Putamen (tissue), 1 donor: ENCODE measurements around the gene TEX26.
"Not testable (repeated sequence)": the region's sequence is repeated elsewhere in the genome, so short reads cannot be mapped to it uniquely, and the experiment has no call there.

Experiments
- DNase-seq: peaks from one replicate; pipeline ENCODE4 v3.0.0-alpha.2; 2016; ENCODE audit warnings: low spot score

Gene TEX26

DNA sequence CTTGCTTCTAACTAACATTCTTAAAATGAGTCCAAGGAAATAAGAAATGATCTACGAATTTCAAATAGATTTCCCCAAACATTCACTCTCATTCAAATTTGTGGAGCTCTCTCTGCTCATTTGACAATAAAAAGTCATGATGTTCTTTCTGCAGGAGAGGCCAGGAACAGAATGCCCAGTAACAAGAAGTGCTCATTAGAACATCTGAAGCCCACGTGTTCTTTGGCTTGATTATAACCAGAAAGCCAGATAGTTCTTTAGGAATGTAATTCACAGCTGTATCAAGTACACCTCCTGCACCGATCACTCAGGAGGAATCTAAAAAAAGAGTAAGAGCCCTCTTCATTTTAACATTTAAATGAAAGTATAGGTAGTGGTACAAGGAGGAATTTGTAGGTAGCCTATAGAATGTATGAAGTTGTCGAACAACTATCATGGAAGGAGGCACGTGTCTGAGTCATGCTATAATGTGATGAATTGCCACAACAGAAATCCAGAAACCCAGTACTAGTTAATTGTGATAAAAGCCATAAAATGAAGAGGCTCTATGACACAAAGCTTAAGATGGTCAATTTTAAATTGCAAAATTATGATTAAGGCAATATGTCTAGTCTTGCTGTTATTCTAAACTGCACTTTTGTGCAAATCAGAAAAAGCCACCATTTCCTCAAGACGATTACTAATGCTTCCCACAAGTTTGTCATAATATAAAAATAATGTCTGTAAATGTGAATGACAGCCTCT, 13.6 kb upstream of the TEX26 start:
- no peak for DNase-seq

DNA sequence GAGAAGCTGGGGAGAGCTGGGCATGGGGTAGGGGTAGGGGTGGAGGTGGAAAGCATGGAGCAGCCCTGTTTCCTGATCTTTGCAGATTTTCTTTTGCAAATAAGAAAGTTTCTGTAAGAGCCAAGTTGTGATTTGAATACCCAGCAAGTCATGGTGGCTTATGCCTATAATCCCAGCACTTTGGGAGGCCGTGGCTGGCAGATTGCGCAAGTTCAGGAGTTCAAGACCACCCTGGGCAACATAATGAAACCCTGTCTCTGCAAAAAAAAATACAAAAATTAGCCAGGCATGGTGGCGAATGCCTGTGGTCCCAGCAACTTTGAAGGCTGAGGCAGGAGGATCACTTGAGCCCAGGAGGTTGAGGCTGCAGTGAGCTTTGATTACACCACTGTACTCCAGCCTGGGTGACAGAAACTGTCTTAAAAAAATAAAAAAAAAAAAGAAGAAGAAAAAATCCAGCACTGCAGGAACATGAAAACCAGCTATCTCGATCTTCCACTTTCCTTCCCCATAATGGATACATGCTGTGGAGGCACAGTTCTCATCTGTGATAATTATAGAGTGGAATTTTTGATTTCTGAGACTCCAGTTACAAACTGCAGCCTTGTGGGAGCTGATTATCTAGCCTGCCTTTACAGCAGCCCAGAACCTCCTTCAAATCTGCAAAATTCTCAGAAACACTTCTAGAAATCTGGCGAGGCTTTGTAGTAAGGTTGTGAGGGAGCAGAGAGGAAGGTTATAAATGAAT, 12.1 kb upstream of the TEX26 start:
- DNase-seq = no peak

DNA sequence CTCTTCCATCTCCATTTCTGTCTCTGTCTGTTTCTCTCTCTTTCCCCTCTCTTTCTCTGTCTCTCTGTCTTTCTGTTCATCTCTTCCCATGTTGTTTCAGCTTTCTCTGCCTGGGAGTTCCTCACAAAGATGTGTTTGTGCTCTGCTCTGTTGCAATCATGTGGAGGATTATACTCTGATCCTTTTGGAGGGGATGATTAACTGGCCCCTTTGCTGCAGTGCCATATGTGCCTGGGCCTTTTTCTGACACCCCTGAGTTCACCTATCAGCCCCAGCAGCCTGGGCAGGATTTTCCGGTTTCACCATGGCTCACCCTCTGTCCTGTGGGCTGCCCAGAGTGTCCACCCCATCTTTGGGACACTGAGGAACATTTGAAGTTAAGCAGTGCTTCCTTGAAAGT, 9.0 kb upstream of the TEX26 start:
- no peak for DNase-seq

DNA sequence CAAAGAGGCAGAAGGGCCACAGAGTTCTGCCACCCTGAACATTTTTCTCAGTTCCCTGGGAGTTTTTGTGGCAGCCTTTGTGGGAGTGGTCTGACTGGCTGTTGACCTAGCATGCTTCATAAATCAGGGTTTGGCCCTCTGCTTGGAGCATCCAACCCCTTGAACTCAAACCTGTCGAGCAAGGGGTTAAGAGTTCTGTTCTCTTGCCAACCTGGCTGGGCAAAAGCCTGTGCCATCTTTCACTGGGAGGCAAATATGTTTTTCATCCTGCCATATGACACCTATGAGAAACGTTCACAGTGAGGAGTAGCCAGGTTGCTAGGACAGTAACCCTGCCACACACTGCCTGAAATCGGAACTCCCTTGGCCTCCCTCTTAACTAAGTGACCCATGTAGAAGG, 7.7 kb upstream of the TEX26 start:
- no peak for DNase-seq

DNA sequence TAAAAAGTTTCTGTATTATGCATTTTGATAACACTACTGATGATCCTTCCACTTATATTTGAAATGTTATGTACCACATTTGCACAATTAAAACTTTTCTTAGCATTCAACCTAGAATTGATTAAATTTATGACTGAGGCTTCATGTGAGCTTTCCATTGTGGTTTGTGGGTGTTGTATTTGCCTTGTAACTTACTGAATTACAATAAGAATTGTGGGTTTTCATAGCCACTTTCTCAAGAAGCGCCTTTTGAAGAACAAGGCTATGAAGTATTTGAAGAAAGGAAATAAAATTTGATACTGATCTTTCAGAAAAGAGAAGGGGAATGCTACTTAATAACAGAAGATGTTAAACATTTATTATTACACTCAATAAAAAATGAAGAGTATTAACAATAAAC, 7.0 kb upstream of the TEX26 start:
- DNase-seq = no peak

DNA sequence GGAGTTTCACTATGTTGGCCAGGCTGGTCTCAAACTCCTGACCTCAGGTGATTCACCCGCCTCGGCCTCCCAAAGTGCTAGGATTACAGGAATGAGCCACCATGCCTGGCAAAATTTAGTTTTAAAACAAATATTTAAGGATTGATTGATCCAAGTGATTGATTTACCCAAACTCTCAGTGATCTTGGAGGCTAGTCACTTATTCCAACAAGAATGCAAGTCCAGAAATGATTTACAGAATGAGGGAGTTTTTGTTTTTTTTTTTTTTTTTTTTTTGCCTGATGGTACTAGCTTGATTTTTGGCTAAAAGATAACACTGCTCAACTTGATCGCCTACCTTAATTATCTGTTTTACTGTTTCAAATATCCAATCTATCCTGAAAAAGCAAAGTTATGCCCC, 5.7 kb upstream of the TEX26 start:
- no peak for DNase-seq

DNA sequence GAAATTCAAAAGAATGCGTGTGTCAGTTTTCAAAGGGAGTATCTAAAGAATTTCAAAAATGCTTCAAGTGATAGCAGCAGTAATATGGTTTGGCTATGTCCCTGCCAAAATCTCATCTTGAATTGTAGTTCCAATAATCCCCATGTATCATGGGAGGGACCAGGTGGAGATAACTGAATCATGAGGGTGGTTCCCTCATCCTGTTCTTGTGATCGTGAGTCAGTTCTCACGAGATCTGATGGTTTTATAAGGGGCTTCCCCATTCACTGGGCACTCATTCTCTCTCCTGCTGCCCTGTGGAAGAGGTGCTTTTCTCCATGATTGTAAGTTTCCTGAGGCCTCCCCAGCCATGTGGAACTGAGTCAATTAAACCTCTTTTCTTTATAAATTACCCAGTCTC, 5.3 kb upstream of the TEX26 start:
- not testable (repeated sequence) for DNase-seq

DNA sequence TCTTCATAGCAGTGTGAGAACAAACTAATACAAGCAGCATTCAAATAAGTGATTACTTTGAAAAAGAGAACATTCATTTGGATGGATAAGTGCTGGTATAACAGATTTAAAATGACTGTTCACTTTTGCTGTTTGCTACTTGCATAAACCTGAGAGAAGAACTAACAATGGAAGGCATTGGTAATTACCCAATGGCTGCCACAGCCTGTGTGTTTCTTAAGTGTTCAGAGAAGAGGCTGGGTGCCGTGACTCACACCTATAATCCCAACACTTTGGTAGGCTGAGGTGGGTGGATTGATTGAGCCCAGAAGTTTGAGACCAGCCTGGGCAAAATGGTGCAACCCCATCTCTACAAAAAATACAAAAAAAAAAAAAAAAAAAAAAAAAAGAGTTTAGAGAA, 4.9 kb upstream of the TEX26 start:
- no peak for DNase-seq

DNA sequence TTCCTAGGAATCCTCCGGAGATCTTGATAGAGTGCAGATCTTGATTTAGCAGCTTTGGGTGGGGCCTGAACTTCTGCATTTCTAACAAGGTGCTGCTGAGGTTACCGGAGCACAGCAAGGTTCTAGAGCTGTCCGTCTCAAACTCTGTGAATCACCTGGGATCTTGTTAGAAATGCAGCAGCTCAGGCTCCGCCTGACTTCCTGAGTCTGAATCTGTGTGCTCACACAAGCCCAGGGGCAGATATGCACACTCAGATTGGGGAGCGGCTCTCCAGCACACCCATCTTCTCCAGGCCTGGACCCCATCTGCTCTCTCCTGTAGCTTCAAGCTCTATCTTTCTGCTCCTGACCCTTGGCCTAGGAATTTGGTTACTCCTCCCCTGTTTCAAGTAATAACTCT, 3.5 kb upstream of the TEX26 start:
- no peak for DNase-seq

DNA sequence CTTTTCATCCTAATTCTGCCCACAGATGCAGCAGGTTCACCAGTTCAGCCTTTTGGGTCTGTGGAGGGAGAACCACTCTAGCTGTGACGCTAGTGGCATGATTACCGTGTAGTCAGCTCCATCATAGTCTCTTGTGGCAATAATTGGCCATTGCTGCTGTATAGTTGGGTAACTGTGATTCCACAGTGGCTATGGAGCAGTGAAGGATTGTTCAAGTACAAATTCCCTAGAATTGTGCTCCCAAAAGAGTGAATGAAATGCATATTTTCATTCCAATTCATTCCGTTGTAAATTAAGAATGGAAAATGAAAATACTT, 856 bp downstream of the TEX26 start:
- DNase-seq = no peak

DNA sequence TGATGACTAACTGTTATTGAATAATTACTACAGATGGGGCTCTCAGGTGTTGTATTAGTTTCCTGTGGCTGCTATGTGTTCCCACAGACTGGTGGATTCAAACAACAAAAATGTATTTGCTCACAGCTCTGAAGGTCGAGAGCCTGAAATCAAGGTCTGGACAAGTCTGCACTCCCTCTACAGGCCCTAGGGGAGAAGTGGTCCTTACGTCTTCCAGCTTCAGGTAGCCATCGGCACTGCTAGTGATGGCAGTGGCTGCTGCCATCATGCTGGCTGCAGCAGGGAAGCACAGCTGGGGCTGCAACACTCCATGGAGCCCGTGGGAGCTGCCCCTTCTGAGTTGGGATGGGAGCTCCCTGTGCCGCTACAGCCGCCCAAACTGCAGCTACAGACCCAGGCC, 1.9 kb downstream of the TEX26 start:
- DNase-seq = no peak

DNA sequence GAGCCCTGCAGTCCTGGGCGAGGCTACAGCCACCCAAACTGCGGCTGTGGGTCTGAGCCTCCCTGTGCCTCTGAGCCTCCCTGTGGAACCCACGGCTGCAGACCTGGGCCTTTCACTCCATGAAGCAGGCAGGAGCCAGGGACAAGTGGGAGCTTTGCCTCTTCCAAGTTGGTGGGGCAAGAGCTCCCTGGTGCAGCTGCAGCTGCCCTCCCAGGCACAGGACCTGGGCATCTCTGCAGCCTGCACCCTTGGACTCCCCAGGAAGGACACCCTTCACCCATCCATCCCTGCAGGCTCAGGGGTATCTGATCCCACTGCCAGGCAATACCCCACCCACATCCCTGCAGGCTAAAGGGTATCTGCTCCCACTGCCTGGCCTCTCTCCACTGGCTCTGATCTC, 2.3 kb downstream of the TEX26 start:
- no peak for DNase-seq

DNA sequence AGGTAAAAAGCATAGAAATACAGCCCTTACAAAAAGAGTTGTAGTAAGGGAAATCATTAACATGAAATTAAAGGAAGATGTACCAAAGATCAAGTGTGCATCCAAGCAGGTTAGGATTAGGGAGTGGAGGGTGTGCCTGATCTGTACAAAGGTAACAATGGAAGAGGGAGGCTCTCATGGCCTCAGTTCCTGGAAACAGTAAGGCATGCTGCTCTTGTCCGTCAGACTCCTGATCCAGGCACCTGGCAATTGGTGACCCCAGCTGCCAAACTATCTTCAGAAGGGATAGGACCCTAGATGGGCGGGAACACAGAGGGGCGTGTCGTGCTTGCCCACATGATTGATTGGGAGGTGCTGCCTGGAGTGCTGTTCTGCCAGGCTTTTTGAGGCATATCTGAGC, 4.5 kb downstream of the TEX26 start:
- DNase-seq = no peak

DNA sequence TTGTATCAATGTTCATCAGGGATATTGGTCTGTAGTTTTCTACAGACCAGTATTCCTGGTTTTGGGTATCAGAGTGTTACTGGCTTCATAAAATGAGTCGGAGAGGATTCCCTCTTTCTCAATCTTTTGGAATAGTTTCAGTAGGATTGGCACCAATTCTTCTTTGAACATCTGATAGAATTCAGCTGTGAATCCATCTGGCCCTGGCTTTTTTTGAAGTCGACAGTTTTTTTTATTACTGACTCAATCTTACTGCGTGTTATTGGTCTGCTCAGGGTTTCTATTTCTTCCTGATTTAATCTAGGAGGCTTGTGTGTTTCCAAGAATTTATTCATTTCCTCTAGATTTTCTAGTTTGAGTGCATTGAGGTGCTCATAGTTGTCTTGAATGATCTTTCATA, 11.4 kb downstream of the TEX26 start:
- DNase-seq = no peak

DNA sequence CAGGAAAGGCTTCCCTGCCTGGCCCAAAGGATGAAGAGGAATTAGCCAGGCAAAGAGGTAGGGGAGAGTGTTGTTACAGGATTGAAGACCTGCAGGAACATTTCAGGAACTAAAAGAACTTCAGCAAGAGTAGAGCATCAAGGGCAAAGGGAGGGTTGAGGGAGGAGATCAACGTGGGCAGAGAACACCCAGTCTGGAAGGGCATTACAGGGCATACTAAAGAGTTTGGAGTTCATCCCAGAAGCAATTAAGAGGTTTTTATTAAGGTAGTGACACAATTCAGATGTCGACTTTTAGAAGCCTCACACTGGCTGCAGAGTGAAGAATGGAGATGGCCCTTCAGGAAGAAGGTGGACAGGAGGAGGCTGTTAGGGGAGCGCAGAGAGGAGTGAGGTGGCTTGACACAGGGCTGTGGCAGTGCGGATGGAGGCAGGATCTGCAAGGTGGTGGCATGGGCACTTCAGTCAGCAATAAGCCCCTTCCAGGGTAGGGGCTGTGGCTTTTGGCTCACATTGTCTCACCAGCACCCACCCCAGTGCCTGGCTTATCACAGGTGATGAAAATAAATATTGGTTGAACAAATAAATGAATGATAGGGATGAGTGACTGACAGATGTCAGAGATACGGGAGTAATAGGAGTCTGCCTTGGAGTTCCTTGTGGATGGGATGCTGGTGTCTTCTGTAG, 24.9 kb downstream of the TEX26 start:
- no peak for DNase-seq

DNA sequence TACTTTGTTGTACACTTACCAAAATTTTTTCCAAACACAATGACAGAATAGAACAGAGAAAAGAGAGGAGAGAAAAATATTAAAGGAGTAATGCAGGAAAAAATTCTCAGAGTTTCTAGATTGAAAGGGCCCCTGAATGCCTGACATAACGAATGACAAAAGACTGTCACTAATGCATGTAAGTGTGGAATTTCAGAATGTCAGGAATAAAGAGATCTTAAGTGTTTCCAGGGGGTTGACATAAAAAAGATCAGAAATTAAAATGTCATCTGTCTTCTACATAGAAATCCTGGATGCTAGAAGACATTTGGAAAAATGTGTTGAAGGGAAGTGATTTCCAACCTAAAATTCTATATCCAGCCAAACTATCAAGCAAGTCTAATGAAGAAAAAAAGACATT, 27.2 kb downstream of the TEX26 start:
- DNase-seq = no peak

DNA sequence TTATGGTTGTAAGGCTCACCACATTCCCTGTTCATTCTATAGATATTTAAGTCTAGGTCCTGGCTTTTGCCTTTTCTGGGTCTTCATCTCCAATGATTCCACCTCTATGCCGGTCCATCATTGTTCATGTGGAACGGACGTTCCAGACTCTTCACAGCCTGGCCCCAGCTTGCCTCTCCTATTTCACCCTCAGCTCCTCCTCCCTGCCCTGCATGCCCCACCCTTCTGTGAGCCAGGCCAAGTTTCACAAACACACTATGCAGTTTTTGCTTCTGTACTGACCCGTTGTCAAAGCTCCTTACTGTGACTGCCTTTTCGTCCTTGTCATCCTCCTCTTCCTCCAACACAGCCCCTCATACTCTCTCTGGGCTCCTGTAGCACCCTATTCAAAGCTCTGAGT, 31.3 kb downstream of the TEX26 start:
- DNase-seq = no peak

DNA sequence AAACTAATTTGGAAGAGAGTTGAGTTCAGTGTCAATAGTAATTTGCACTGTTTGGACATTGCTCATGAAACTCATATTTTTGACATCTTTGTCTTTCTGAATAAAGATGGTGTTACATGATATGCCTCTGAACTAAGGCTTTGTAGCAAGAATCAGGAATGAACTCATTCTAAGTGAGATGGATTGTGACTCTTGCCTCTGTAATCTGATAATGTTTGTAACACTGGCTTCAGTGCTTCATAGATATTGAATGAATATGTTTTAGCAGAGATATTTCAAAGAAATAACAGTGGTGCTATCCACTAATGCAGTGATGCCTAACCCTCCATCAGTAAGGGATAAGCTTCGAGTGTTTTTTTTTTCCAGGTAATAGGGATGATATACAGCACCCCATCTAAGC, 32.9 kb downstream of the TEX26 start:
- no peak for DNase-seq

DNA sequence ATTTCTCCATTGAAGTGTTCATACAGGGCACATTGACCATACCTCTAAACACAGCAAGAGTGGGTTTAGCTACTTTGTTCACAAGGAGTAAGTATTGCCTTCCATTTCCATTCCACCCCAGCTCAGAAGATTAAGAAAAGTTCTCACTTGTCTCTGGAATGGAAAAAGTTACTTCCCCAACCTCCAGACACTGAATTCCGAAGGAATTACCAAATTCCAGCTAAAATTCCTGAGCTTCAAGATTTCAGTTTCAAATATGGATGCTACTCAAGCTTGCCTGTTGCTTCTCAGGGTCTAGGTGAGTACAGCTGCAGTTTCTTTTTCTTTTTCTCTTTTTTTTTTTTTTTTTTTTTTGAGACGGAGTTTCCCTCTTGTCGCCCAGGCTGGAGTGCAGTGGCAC, 33.6 kb downstream of the TEX26 start:
- no peak for DNase-seq

DNA sequence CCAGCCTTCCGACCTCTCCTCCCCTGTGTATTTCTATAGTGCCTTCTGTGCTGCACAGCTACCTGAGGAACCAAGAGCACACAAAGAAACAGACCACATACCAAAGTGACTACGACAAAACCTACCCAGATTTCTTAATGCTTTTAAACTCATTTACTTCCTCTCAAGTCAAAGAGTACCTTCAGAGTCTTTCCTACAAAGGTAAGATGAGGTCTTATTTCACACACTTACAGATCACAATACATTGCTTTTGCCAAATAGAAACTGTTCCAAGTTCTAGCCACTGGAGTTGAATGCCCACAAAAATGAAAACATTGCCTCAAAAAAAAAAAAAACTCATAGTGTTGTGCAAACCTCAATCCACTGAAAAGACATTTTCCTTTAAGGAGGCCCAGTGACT, 36.4 kb downstream of the TEX26 start:
- DNase-seq = no peak

DNA sequence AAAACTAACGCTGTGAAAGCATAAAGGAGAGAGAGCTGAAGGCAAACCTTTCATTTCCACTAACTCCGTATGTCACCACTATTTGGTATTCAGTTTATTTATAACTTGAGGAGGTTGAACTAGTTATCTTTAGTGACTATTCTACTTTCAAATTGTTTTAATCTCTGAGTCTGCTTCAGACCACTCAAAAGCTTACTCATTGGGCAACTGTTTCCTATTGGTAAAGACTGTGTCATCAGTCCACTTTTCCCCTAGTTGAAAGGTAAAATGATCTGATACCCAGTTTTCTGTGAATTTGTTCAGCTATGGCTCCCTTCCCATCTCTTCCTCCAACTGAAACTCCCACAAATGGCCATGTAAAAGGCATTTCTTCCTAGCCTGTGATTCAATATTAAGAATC, 39.1 kb downstream of the TEX26 start:
- DNase-seq = no peak

DNA sequence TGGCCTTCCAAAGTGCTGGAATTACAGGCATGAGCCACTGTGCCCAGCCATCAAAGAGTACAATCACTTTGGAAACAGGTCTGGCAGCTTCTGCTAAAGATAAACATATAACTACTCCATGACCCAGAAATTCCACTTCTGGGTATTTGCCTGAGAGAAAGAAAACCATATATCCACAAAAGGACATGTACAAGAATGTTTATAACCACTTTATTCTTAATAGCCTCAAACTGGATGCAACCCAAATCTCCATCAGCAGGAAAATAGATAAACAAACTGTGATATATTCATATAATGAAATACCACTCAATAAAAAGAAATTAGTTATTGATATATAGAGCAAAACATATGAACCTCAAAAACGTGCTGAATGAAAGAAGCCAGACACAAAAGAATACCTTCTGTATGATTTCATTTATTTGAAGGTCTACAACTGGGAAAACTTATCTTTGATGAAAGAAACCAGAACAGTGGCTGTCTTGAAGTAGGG, 40.5 kb downstream of the TEX26 start:
- no peak for DNase-seq

DNA sequence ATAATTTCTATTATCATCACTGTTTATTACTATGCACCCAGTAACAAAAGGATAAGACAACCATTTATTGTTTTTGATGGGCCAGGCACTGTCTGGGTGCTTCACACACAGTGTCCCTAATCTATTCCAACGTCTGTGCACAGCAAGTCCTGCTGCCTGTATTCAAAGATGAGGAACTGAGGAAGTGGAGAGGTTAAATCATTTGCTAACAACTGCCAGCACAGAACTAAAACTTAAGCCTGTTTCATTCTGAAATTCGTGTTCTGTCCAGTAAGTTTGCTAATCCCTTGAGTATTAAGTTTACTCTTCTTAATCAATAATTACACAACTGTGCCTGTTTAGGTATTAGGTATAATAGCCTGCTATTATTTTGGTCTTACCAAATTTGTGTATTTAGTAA, 41.9 kb downstream of the TEX26 start:
- DNase-seq = no peak
